K562 (cell line): ENCODE measurements around the gene DPM1. TPM values are rescaled to one million over a fixed set of nuclear protein-coding genes. Genes with fewer than 3 reads are reported as not detected.

ENCODE experiments used
- ATAC-seq: fragments of 200-7000 bp; cut with Tn5 transposase; 3 replicates; pipeline ENCODE4 v1.9.1; 2020; ENCODE audit warnings: moderate library complexity
- Bru-seq: library from RNA; stranded (reverse); fragments of 400-500 nt; gene quantifications from one replicate; lab custom pipeline; 2021; lab: Mats Ljungman, UMichigan
- BruChase-seq, 2 experiments: library from RNA; stranded (reverse); fragments of 400-500 nt; gene quantifications; one replicate each; lab custom pipeline; 2021; lab: Mats Ljungman, UMichigan
- BruUV-seq: library from RNA; stranded (reverse); fragments of 400-500 nt; replicated peaks from 2 replicates; lab custom pipeline; 2021; lab: Mats Ljungman, UMichigan
- CTCF ChIA-PET: fragments of 300-600 bp; formaldehyde crosslinking; extraction: SDS; loops from one replicate; lab custom pipeline; 2021; ENCODE audit warnings: low intra/inter-chr PET ratio; lab: Yijun Ruan, JAX
- POLR2A ChIA-PET: fragments of 300-600, 350-650 bp; sonication (Branson Sonifier 250); formaldehyde crosslinking; extraction: SDS; loops from one replicate; lab custom pipeline; 2021; ENCODE audit warnings: antibody characterized with exemption, inconsistent platforms; lab: Yijun Ruan, JAX
- DNase-seq, 4 experiments: peaks; one replicate each; pipeline versions ENCODE4 v3.0.0 to v3.0.0-alpha.2; 2011 to 2018; ENCODE audit warnings: low spot score in 3 of 4, mixed read lengths in 3 of 4; ENCODE audit errors: extremely low read depth in 1 of 4
- FAIRE-seq: peaks from 2 replicates; lab custom pipeline; 2011; peaks lifted over from hg19 to GRCh38; lab: Jason Lieb, UNC
- H2AFZ ChIP-seq: 2 replicates; pipeline ENCODE4 v1.6.0; 2011; ENCODE audit warnings: low read depth, low read length, control low read depth, inconsistent platforms
- H3K27ac ChIP-seq: fragments of 200-600 bp; 3 replicates; pipeline ENCODE4 v1.8.0; 2011; ENCODE audit warnings: low read depth, mild to moderate bottlenecking, control low read depth, inconsistent platforms, low read length, moderate library complexity, mixed read lengths; ENCODE audit errors: extremely low read depth
- H3K27me3 ChIP-seq, 2 experiments: fragments of 300-600 bp in 1 of 2; 2 replicates in 1 of 2; 3 replicates in 1 of 2; pipeline versions ENCODE4 v1.6.0 to v1.8.0; 2011; ENCODE audit warnings: inconsistent platforms in 2 of 2, low read length in 2 of 2, mild to moderate bottlenecking in 1 of 2, mixed read lengths in 1 of 2, moderate library complexity in 1 of 2; ENCODE audit not compliant: control insufficient read depth in 2 of 2, insufficient read depth in 2 of 2
- H3K36me3 ChIP-seq: fragments of 300-600 bp; 3 replicates; pipeline ENCODE4 v1.8.0; 2011; ENCODE audit warnings: mild to moderate bottlenecking, low read length, inconsistent platforms; ENCODE audit not compliant: control insufficient read depth, insufficient read depth
- H3K4me1 ChIP-seq, 2 experiments: fragments of 200-600 bp in 1 of 2; replicated peaks in 1 of 2; 2 replicates in 1 of 2; 3 replicates in 1 of 2; pipeline versions ENCODE4 v1.5.1 to v1.8.0; 2011; ENCODE audit warnings: inconsistent platforms in 2 of 2, low read length in 2 of 2, mild to moderate bottlenecking in 1 of 2, mixed read lengths in 1 of 2, moderate library complexity in 1 of 2; ENCODE audit not compliant: control insufficient read depth in 2 of 2, insufficient read depth in 2 of 2
- H3K4me2 ChIP-seq: 2 replicates; pipeline ENCODE4 v1.6.1; 2011; ENCODE audit warnings: low read length, control low read depth, inconsistent platforms, mixed read lengths; ENCODE audit not compliant: insufficient read depth
- H3K4me3 ChIP-seq: fragments of 200-600 bp; sonication (generic), shearing (Covaris generic); 2 replicates; pipeline ENCODE4 v1.5.1; 2016; ENCODE audit warnings: control low read depth, inconsistent platforms
- H3K79me2 ChIP-seq: fragments of 200-600 bp; 3 replicates; pipeline ENCODE4 v1.8.0; 2011; ENCODE audit warnings: low read length, inconsistent platforms; ENCODE audit not compliant: control insufficient read depth, insufficient read depth
- H3K9ac ChIP-seq, 2 experiments: 2 replicates each; pipeline versions ENCODE4 v1.6.0 to v1.6.1; 2011; ENCODE audit warnings: low read depth in 2 of 2, low read length in 2 of 2, control low read depth in 1 of 2, inconsistent platforms in 1 of 2, mild to moderate bottlenecking in 1 of 2, mixed read lengths in 1 of 2; ENCODE audit not compliant: insufficient read depth in 1 of 2
- H3K9me1 ChIP-seq: one replicate; pipeline ENCODE4 v1.6.0; 2011; ENCODE audit warnings: inconsistent platforms, mild to moderate bottlenecking, low read length, moderate library complexity; ENCODE audit not compliant: control insufficient read depth, insufficient read depth
- H3K9me3 ChIP-seq: replicated peaks from 2 replicates; pipeline ENCODE4 v1.5.1; 2011; ENCODE audit warnings: low read depth, low read length, inconsistent platforms; ENCODE audit not compliant: control insufficient read depth, insufficient read depth
- H4K20me1 ChIP-seq: replicated peaks from 2 replicates; pipeline ENCODE4 v1.6.1; 2011; ENCODE audit warnings: low read length, inconsistent platforms, mixed read lengths; ENCODE audit not compliant: control insufficient read depth, insufficient read depth
- CREB1 ChIP-seq, 2 experiments: sonication (generic) in 1 of 2; formaldehyde crosslinking in 1 of 2; IDR thresholded peaks; 2 replicates each; pipeline versions ENCODE4 v1.6.1 to v1.8.0; 2012 to 2022; ENCODE audit warnings: inconsistent platforms in 1 of 2, mild to moderate bottlenecking in 1 of 2, missing genetic modification reagents in 1 of 2, moderate library complexity in 1 of 2
- FOXM1 ChIP-seq, 2 experiments: fragments of 450-650 bp in 1 of 2; sonication (generic) in 1 of 2; formaldehyde crosslinking in 1 of 2; IDR thresholded peaks; 2 replicates each; pipeline versions ENCODE4 v1.6.1 to v1.9.0; 2017 to 2022; ENCODE audit warnings: low read depth in 2 of 2, mild to moderate bottlenecking in 2 of 2, missing genetic modification reagents in 1 of 2, moderate library complexity in 1 of 2
- KDM5B ChIP-seq: fragments of 200-600 bp; sonication (generic); IDR thresholded peaks from 2 replicates; pipeline ENCODE4 v1.6.1; 2012; ENCODE audit warnings: low read depth, mild to moderate bottlenecking, moderate library complexity, low read length, control low read depth, inconsistent platforms; ENCODE audit not compliant: insufficient replicate concordance
- MIER1 ChIP-seq: fragments of 450-650 bp; IDR thresholded peaks from 2 replicates; pipeline ENCODE4 v1.6.1; 2016; ENCODE audit warnings: antibody characterized with exemption, mild to moderate bottlenecking, low read depth
- PRPF4 ChIP-seq: fragments of 200-400 bp; formaldehyde crosslinking; IDR thresholded peaks from one replicate; pipeline ENCODE4 v1.6.1; 2017; ENCODE audit warnings: low read length, low read depth, mild to moderate bottlenecking; ENCODE audit not compliant: insufficient read depth, poor library complexity, severe bottlenecking
- RBM15 ChIP-seq: fragments of 200-400 bp; formaldehyde crosslinking; IDR thresholded peaks from 2 replicates; pipeline ENCODE4 v1.6.1; 2018; ENCODE audit warnings: mild to moderate bottlenecking, low read length, moderate library complexity; ENCODE audit not compliant: insufficient read depth
- SIRT6 ChIP-seq: IDR thresholded peaks from one replicate; pipeline ENCODE4 v1.6.1; 2012; ENCODE audit warnings: low read depth, mild to moderate bottlenecking, control low read depth, inconsistent platforms, low read length, moderate library complexity
- SRSF1 ChIP-seq: fragments of 200-400 bp; formaldehyde crosslinking; IDR thresholded peaks from 2 replicates; pipeline ENCODE4 v1.6.1; 2017; ENCODE audit warnings: mild to moderate bottlenecking, low read depth, low read length, moderate library complexity
- SUPT5H ChIP-seq: fragments of 450-650 bp; IDR thresholded peaks from 2 replicates; pipeline ENCODE4 v1.6.1; 2016
- TFAM ChIP-seq: fragments of 250-450 bp; sonication (Bioruptor Pico); conservative IDR thresholded peaks from 2 replicates; pipeline ENCODE4 v1.5.0; 2021; ENCODE audit warnings: mild to moderate bottlenecking, moderate library complexity
- ZNF12 ChIP-seq: sonication (generic); formaldehyde crosslinking; IDR thresholded peaks from 2 replicates; pipeline ENCODE4 v1.4.0; 2020; ENCODE audit warnings: mild to moderate bottlenecking, missing genetic modification reagents
- ZNF79 ChIP-seq: fragments of 250-450 bp; sonication (Bioruptor Pico); IDR thresholded peaks from 2 replicates; pipeline ENCODE4 v1.4.0; 2020; ENCODE audit warnings: low read depth, mild to moderate bottlenecking, moderate library complexity
- WGBS: fragments of 100-300 bp; shearing (Covaris generic); methylation state at CpG from one replicate; pipeline ENCODE4 v1.1.6; 2016; ENCODE audit warnings: low coverage, mixed read lengths; ENCODE audit not compliant: insufficient coverage; ENCODE audit errors: missing lambda C conversion rate; 5-methylcytosine and 5-hydroxymethylcytosine counted together
- in situ Hi-C: fragments of 300-500 bp; cut with MboI; formaldehyde crosslinking; loops from 4 replicates; pipeline ENCODE4 v1.15.0; 2018; ENCODE audit warnings: inconsistent platforms, mixed read lengths
- intact Hi-C: fragments of 100-400 bp; cut with micrococcal nuclease; formaldehyde crosslinking; loops from 2 replicates; pipeline ENCODE4 v1.14.2; 2022
- long read RNA-seq, 3 experiments: library from polyadenylated mRNA in 2 of 3; library from RNA in 1 of 3; unstranded in 2 of 3; stranded (forward) in 1 of 3; transcript quantifications; one replicate each; pipeline ENCODE4 v2.0.0, GENCODE V29; 2019 to 2022
- polyA minus RNA-seq, 3 experiments: library from RNA; depleted of rRNA, polyadenylated mRNA; stranded (reverse); fragments of >200 nt; gene quantifications; 2 replicates each; pipeline ENCODE4 v1.2.3, GENCODE V29; 2011
- polyA plus RNA-seq, 8 experiments: library from polyadenylated mRNA; depleted of rRNA in 4 of 8; stranded (reverse) in 5 of 8; unstranded in 3 of 8; fragments of >200 nt; fragmentation: Nextera tagmentation in 2 of 8; fragmentation: Illumina TruSeq in 1 of 8; extraction: Ambion mirVana in 2 of 8; extraction: Trizol in 1 of 8; gene quantifications; 2 replicates each; pipeline versions ENCODE4 v1.2.1 to v1.2.3, GENCODE V29; 2011 to 2014; ENCODE audit warnings: inconsistent platforms in 1 of 8, missing spikeins in 1 of 8
- total RNA-seq, 7 experiments: library from RNA; depleted of rRNA in 6 of 7; stranded (reverse); fragments of >200 nt in 6 of 7; fragmentation: Illumina TruSeq in 2 of 7; extraction: Trizol in 2 of 7; gene quantifications; 2 replicates each; pipeline versions ENCODE4 v1.2.1 to v1.2.3, GENCODE V29; 2011 to 2021; ENCODE audit warnings: low replicate concordance in 1 of 7
- TF ChIP-seq, protein P1 (sequence below): fragments of 450-650 bp; formaldehyde crosslinking; IDR thresholded peaks from 2 replicates; pipeline ENCODE4 v1.4.0; 2022; ENCODE audit warnings: missing genetic modification characterization

Gene DPM1
- 27.3 and 28.7 TPM in 2 replicates for total RNA-seq (2011; cell fraction: chromatin; rRNA removed; ENCODE audit: low replicate concordance)
- total RNA-seq (2011; cell fraction: nucleolus; rRNA removed) = 26.3 and 26.7 TPM in 2 replicates
- total RNA-seq (2011; cell fraction: nucleoplasm; rRNA removed) = 21.8 and 29.6 TPM in 2 replicates
- total RNA-seq (2014; rRNA removed) (83.7 and 105 TPM in 2 replicates), total RNA-seq (2014; rRNA removed; fragmentation: Illumina TruSeq; extraction: Trizol) (163 and 167 TPM in 2 replicates), total RNA-seq (2015; rRNA removed; fragmentation: Illumina TruSeq; extraction: Trizol) (123 and 133 TPM in 2 replicates), total RNA-seq (2021) (75.2 and 81.4 TPM in 2 replicates), polyA plus RNA-seq (2011; rRNA removed) (70.3 and 109 TPM in 2 replicates), polyA plus RNA-seq (2014; fragmentation: Illumina TruSeq; extraction: Trizol) (131 and 153 TPM in 2 replicates), polyA plus RNA-seq (2014; fragmentation: Nextera tagmentation; extraction: Ambion mirVana) (100 to 1,000 TPM; 185 to 190 TPM), polyA plus RNA-seq (2014; rRNA removed) (163 and 186 TPM in 2 replicates), polyA minus RNA-seq (2011; rRNA and poly(A)+ RNA removed) (43.3 and 44.4 TPM in 2 replicates), Bru-seq, nascent RNA (percentile 93 among the genes with signal in this experiment), BruChase-seq, experiment 1, labeled RNA remaining after a 2-hour chase (percentile 97 among the genes with signal in this experiment), BruChase-seq, experiment 2, labeled RNA remaining after a 6-hour chase (percentile 96 among the genes with signal in this experiment)
- 27.3 and 58.0 TPM in 2 replicates for polyA plus RNA-seq (2011; cell fraction: cytosol; rRNA removed)
- polyA plus RNA-seq (2011; cell fraction: nucleus; rRNA removed) = 23.6 and 46.5 TPM in 2 replicates
- 60.2 and 99.7 TPM in 2 replicates for polyA plus RNA-seq (2012)
- 27.7 and 46.1 TPM in 2 replicates for polyA minus RNA-seq (2011; cell fraction: cytosol; rRNA and poly(A)+ RNA removed)
- polyA minus RNA-seq (2011; cell fraction: nucleus; rRNA and poly(A)+ RNA removed) = 19.8 and 20.9 TPM in 2 replicates
- long read RNA-seq, experiment 1, transcript DPM1-203 (9 exons, 1,075 nt) = major isoform, 27 of 102 reads
- long read RNA-seq, experiment 1, transcript DPM1-201 (10 exons, 1,161 nt) = minor isoform, 6 of 102 reads
- long read RNA-seq, experiment 1, partial matches to known transcripts = 51 of 102 reads
- long read RNA-seq, experiment 1, other reads (novel, unspliced or antisense) = 16 of 102 reads
- long read RNA-seq, experiment 2, transcript DPM1-203 (9 exons, 1,075 nt) = major isoform, 15 of 67 reads
- long read RNA-seq, experiment 2, partial matches to known transcripts = 7 of 67 reads
- long read RNA-seq, experiment 2, other reads (novel, unspliced or antisense) = 43 of 67 reads
- long read RNA-seq, experiment 3, transcript DPM1-203 (9 exons, 1,075 nt) = major isoform, 35 of 81 reads
- long read RNA-seq, experiment 3, partial matches to known transcripts = 1 of 81 reads
- long read RNA-seq, experiment 3, other reads (novel, unspliced or antisense) = 39 of 81 reads

DNA sequence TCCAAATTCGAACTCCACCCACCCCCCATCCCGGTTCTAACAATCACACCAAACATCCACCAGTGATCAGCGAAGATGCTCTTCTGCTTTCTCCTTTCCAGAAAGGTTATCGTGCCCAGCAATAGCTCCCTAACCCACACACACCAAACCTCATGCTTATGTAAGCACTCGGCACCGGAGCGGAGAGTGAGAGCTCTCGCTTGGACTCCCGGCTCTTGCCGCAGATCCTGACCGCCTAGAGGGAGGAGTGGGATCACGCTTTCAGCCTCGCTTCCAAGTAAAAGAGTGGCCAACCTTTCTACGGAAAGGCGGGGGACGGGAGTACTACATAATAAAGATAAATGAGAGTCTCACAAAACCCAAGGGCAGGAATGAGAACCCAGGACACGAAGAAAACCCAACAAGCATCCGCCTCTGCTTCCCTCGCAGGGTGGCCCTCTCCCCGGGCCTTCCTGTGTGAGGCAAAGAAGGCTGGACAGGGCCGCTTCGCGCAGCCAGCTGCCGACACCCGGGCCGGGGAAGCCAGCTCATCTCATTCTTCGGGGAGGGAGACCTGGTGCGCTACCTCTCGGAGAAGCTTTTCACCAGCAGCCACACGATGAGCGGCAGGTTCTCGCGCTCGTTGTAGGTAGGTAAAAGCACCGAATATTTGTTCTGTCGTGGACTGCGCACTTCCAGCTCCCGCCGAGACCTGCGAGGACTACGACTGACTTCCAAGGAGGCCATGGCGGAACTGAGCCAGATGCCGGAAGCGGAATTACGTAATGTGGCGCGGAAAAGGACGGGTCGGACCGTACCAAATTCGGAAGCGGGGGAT lies at the start of gene DPM1:
Gene DPM1 (minus strand): TSS at position 735 of the 817 bp plus-strand sequence. CDS start 9 bp downstream, at position 726.
- peak within 1 kb of the TSS; percentile 74 for H3K4me3 ChIP-seq
- POLR2A ChIA-PET = interaction anchor here (0.6 to 2.0 kb wide), 23 partner anchors 10 to 763 kb away, joined by 3 to 17 read pairs (median 5); partner anchors contain the start of genes ADNP and BCAS4
- intact Hi-C loops = no loop called here
- no peaks in the 10 kb centered on the region for H3K27me3 ChIP-seq
- peak within 1 kb of the TSS; percentile 93 for H3K4me2 ChIP-seq
- in situ Hi-C loops = no loop called here
- ATAC-seq (peak; percentile 84), DNase-seq (peak; percentile 77 to 93 (median 82)), FAIRE-seq (peak; percentile 94)
- H3K27ac ChIP-seq = peak within 1 kb of the TSS; percentile 97
- H3K9me3 ChIP-seq = no peaks in the 10 kb centered on the region
- peaks cover 20% of the 10 kb centered on the region for H4K20me1 ChIP-seq
- CTCF ChIA-PET = interaction anchor here (1.0 kb wide), 1 partner anchor 28 kb away, joined by 3 read pairs; no protein-coding TSS in a partner anchor
- H3K9ac ChIP-seq = peak within 1 kb of the TSS; percentile 95 to 96
- under 1% methylated on average over 45 of the region's 52 CpGs for WGBS
- H2AFZ ChIP-seq = peak within 1 kb of the TSS; percentile 100
- H3K9me1 ChIP-seq = peaks cover 8% of the 10 kb centered on the region
- H3K79me2 ChIP-seq = peaks cover 78% of the 10 kb centered on the region
- BruUV-seq = no TSS peak
- peaks cover 56% of the 10 kb centered on the region for H3K36me3 ChIP-seq
- H3K4me1 ChIP-seq = peaks cover 12 to 19% of the 10 kb centered on the region in 2 experiments; a peak in 4 of 5 replicates
- TF ChIP-seq PRPF4 (no peak), KDM5B (peak; percentile 98), SRSF1 (no peak), CREB1 (IDR thresholded peaks at IDR 0.05) (peak; percentile 69), CREB1 (CRISPR knock-in tag; IDR thresholded peaks at IDR 0.05) (peak; percentile 61; the same call in 1 of the 2 replicates), ZNF79 (no peak), RBM15 (no peak), ZNF12 (CRISPR knock-in tag) (no peak), MIER1 (no peak), SIRT6 (no peak), SUPT5H (peak; percentile 97), FOXM1 (IDR thresholded peaks at IDR 0.05; ENCODE audit: low read depth) (no peak), FOXM1 (CRISPR knock-in tag; IDR thresholded peaks at IDR 0.05; ENCODE audit: low read depth) (no peak), TFAM (no peak)
- TF ChIP-seq, protein P1, sequence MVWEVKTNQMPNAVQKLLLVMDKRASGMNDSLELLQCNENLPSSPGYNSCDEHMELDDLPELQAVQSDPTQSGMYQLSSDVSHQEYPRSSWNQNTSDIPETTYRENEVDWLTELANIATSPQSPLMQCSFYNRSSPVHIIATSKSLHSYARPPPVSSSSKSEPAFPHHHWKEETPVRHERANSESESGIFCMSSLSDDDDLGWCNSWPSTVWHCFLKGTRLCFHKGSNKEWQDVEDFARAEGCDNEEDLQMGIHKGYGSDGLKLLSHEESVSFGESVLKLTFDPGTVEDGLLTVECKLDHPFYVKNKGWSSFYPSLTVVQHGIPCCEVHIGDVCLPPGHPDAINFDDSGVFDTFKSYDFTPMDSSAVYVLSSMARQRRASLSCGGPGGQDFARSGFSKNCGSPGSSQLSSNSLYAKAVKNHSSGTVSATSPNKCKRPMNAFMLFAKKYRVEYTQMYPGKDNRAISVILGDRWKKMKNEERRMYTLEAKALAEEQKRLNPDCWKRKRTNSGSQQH (CRISPR knock-in tag) = no peak
